Adrenal gland (tissue), 12 donors: ENCODE results near the gene FBXL17. TPM values are rescaled to one million over a fixed set of nuclear protein-coding genes. Genes with fewer than 3 reads are reported as not detected.

ENCODE experiments used
- DNase-seq, 7 donors: peaks; one replicate each; pipeline ENCODE4 v3.0.0-alpha.2; 2019 to 2020
- H3K27ac ChIP-seq, 5 donors: fragments of 200-600 bp; sonication (generic) in 4 of 5; 1 replicate in 3 of 5; 2 replicates in 2 of 5; pipeline versions ENCODE4 v1.5.1 to v1.8.0; 2016 to 2020; ENCODE audit warnings: mild to moderate bottlenecking in 1 of 5
- H3K27me3 ChIP-seq: fragments of 200-600 bp; 2 replicates; pipeline ENCODE4 v1.8.0; 2021
- H3K36me3 ChIP-seq, 2 donors: fragments of 200-600 bp; replicated peaks in 1 of 2; 1 replicate in 1 of 2; 2 replicates in 1 of 2; pipeline versions ENCODE4 v1.5.1 to v1.8.0; 2018 to 2022
- H3K4me1 ChIP-seq, 2 donors: fragments of 200-600 bp; replicated peaks in 1 of 2; 1 replicate in 1 of 2; 2 replicates in 1 of 2; pipeline versions ENCODE4 v1.5.1 to v1.8.0; 2018 to 2021
- H3K4me3 ChIP-seq, 4 donors: fragments of 200-600 bp; sonication (generic) in 3 of 4; one replicate each; pipeline ENCODE4 v1.5.1; 2016 to 2018
- H3K9me3 ChIP-seq, 3 donors: fragments of 200-600 bp; sonication (generic) in 1 of 3; replicated peaks in 1 of 3; 1 replicate in 2 of 3; 2 replicates in 1 of 3; pipeline versions ENCODE4 v1.5.1 to v1.8.0; 2016 to 2021
- CTCF ChIP-seq, 6 experiments: fragments of 450-650 bp in 4 of 6; fragments of 200-600 bp in 2 of 6; sonication (generic) in 1 of 6; IDR thresholded peaks; 1 replicate in 5 of 6; 2 replicates in 1 of 6; pipeline versions ENCODE4 v1.5.1 to v1.8.0; 2016 to 2021; ENCODE audit warnings: antibody characterized with exemption in 6 of 6, mild to moderate bottlenecking in 2 of 6, moderate library complexity in 1 of 6
- POLR2A ChIP-seq, 2 donors: fragments of 450-650 bp; IDR thresholded peaks; one replicate each; pipeline ENCODE4 v1.6.1; 2017; ENCODE audit warnings: antibody characterized with exemption in 2 of 2, mild to moderate bottlenecking in 2 of 2, moderate library complexity in 1 of 2
- WGBS, 4 donors: extraction: QIAGEN DNeasy Blood & Tissue Kit in 2 of 4; methylation state at CpG; one replicate each; pipeline versions ENCODE4 v1.1.5 to v1.1.7; 2013 to 2017; 5-methylcytosine and 5-hydroxymethylcytosine counted together
- intact Hi-C, 2 donors: fragments of 100-400 bp; cut with DNase I; formaldehyde crosslinking; loops; one replicate each; pipeline versions ENCODE4 v1.14.1 to v1.15.0; 2022 to 2023
- polyA plus RNA-seq, 3 donors: library from polyadenylated mRNA; stranded (reverse); fragments of 200-250 nt in 2 of 3; fragments of 350-450 nt in 1 of 3; fragmentation: Illumina TruSeq in 1 of 3; extraction: RNeasy Lipid Tissue Mini Kit (QIAGEN cat#74804) in 1 of 3; gene quantifications; one replicate each; pipeline ENCODE4 v1.2.3, GENCODE V29; 2013 to 2014
- total RNA-seq, 9 donors: library from RNA; depleted of rRNA in 4 of 9; stranded (reverse); fragments of >200 nt in 4 of 9; fragments of 120-200 nt in 1 of 9; fragmentation: NEBNext Ultra II Directional in 1 of 9; extraction: Animal tissue kit (Norgen Biotek cat#: 25700) in 1 of 9; gene quantifications; one replicate each; pipeline versions ENCODE4 v1.1.0 to v1.2.4, GENCODE V29; 2013 to 2023
- donor health status: healthy with polysubstance abuse.
- donor health status: Bipolar disorder and iron deficiency.
- donor health status: DM: yes; HTN: yes; CAD: no.
- donor health status: DM: no; HTN: no; CAD: no.
- donor health status: DM: no; HTN: no; CAD: no.
- donor health status: DM: yes; HTN: yes; CAD: no.

Gene FBXL17
- total and polyA plus RNA-seq, 12 donors, result 4.4 to 29.4 (median 21.3) TPM

- H3K36me3 ChIP-seq, result no peaks in the 10 kb centered on the region
- WGBS, 4 donors, result 94 to 98% (median 97%) methylated on average over 3 of the region's 3 CpGs
- TF ChIP-seq CTCF (IDR thresholded peaks at IDR 0.05) (no peak), POLR2A (IDR thresholded peaks at IDR 0.05) (no peak)
- H3K9me3 ChIP-seq, result no peaks in the 10 kb centered on the region
- DNase-seq, result no peak
- no peak overlapping the region for H3K27ac ChIP-seq
- intact Hi-C loops, result no loop called here
- no peaks in the 10 kb centered on the region for H3K4me1 ChIP-seq
- no peak overlapping the region for H3K4me3 ChIP-seq
- H3K27me3 ChIP-seq, result no peaks in the 10 kb centered on the region
Measured at GRCh38 chr5:108078345-108078744, 303.6 kb downstream of the FBXL17 start.

GRCh38 chr5:108074626-108075025 lies 307.3 kb downstream of the FBXL17 start:
- no peak for DNase-seq
- Histone ChIP-seq H3K27me3 (no peaks in the 10 kb centered on the region), H3K27ac (no peak overlapping the region), H3K9me3 (no peaks in the 10 kb centered on the region), H3K36me3 (no peaks in the 10 kb centered on the region), H3K4me3 (no peak overlapping the region), H3K4me1 (no peaks in the 10 kb centered on the region)
- WGBS, 4 donors, result 93 to 100% (median 95%) methylated on average over 2 of the region's 2 CpGs
- intact Hi-C loops, result no loop called here
- TF ChIP-seq POLR2A (IDR thresholded peaks at IDR 0.05), result no peak
- TF ChIP-seq CTCF (IDR thresholded peaks at IDR 0.05), result no peak

GRCh38 chr5:108064302-108064701 lies 317.6 kb downstream of the FBXL17 start:
- no peak for DNase-seq
- intact Hi-C loops, result no loop called here
- no peaks in the 10 kb centered on the region for H3K27me3 ChIP-seq

GRCh38 chr5:108061941-108062340 lies 320.0 kb downstream of the FBXL17 start:
- TF ChIP-seq CTCF (IDR thresholded peaks at IDR 0.05) (no peak), POLR2A (IDR thresholded peaks at IDR 0.05) (no peak)
- H3K27me3 ChIP-seq, result no peaks in the 10 kb centered on the region
- intact Hi-C loops, result no loop called here
- H3K36me3 ChIP-seq, result no peaks in the 10 kb centered on the region
- no peak overlapping the region for H3K4me3 ChIP-seq
- H3K9me3 ChIP-seq, result no peaks in the 10 kb centered on the region
- WGBS, 4 donors, result 73 to 79% (median 76%) methylated on average over 6 of the region's 6 CpGs
- H3K4me1 ChIP-seq, result no peaks in the 10 kb centered on the region
- H3K27ac ChIP-seq, result no peak overlapping the region
- DNase-seq, result no peak

More at GRCh38 chr5:108064302-108064701, 317.6 kb downstream of the FBXL17 start:
- Histone ChIP-seq H3K9me3 (no peaks in the 10 kb centered on the region), H3K36me3 (no peaks in the 10 kb centered on the region), H3K4me3 (no peak overlapping the region), H3K27ac (no peak overlapping the region), H3K4me1 (no peaks in the 10 kb centered on the region)
- TF ChIP-seq POLR2A (IDR thresholded peaks at IDR 0.05) (no peak), CTCF (IDR thresholded peaks at IDR 0.05) (no peak)
